Measurements from ENCODE around the gene UBL7.

The UBL7 gene

DNA sequence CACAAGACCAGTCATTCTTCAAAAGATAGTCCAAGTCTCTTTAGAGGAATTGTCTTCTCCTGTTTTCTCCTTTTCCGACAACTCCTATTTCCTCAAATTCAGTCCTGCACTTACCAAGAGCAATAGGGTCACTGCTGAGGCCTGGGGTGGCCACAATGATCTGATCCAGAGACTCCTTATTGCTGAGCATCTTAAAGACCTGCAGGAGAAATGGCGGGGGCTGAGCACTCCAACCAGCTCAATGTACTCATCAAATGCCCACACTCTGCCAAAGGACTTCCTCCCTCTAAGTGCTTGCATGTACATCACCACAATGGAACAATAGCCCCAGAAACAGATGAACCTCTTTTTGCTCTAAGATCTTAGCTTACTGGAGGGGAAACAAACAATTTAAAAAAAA is 9.6 kb downstream of the UBL7 start:
- H4K20me1 ChIP-seq (ENCODE audit: insufficient read depth, low read length), result no peaks in the 10 kb centered on the region
- H2AFZ ChIP-seq (ENCODE audit: low read length), result no peak overlapping the region
- DNase-seq, result no peak
- no peaks in the 10 kb centered on the region for H3K9me2 ChIP-seq (replicated peaks; ENCODE audit: insufficient read depth, low read length)
- peaks cover 10% of the 10 kb centered on the region; the same call in 1 of the 2 replicates for H3K79me2 ChIP-seq (ENCODE audit: low read length)
- TF ChIP-seq, protein P1, sequence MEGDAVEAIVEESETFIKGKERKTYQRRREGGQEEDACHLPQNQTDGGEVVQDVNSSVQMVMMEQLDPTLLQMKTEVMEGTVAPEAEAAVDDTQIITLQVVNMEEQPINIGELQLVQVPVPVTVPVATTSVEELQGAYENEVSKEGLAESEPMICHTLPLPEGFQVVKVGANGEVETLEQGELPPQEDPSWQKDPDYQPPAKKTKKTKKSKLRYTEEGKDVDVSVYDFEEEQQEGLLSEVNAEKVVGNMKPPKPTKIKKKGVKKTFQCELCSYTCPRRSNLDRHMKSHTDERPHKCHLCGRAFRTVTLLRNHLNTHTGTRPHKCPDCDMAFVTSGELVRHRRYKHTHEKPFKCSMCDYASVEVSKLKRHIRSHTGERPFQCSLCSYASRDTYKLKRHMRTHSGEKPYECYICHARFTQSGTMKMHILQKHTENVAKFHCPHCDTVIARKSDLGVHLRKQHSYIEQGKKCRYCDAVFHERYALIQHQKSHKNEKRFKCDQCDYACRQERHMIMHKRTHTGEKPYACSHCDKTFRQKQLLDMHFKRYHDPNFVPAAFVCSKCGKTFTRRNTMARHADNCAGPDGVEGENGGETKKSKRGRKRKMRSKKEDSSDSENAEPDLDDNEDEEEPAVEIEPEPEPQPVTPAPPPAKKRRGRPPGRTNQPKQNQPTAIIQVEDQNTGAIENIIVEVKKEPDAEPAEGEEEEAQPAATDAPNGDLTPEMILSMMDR (IDR thresholded peaks at IDR 0.05; ENCODE audit: low read length), result no peak
- TF ChIP-seq EZH2 (optimal IDR thresholded peaks at IDR 0.05; ENCODE audit: low read depth, low read length) (no peak), EZH2phosphoT487 (IDR thresholded peaks at IDR 0.05; ENCODE audit: low read length) (no peak)
- H3K4me1 ChIP-seq (ENCODE audit: low read length), result peaks cover 26% of the 10 kb centered on the region
- H3K4me3 ChIP-seq (ENCODE audit: low read length), result no peak overlapping the region
- no peak overlapping the region for H3K9ac ChIP-seq (ENCODE audit: low read length)
- peaks cover 24% of the 10 kb centered on the region for H3F3A ChIP-seq (ENCODE audit: insufficient read depth, low read length)
- H3K4me2 ChIP-seq (ENCODE audit: low read depth, low read length), result no peak overlapping the region
- H3K27ac ChIP-seq (ENCODE audit: low read length), result no peak overlapping the region
- no peaks in the 10 kb centered on the region for H3K27me3 ChIP-seq (replicated peaks; ENCODE audit: insufficient read depth, low read length)
- H3K9me3 ChIP-seq (replicated peaks; ENCODE audit: insufficient read depth, low read length), result no peaks in the 10 kb centered on the region
- H3K36me3 ChIP-seq (replicated peaks; ENCODE audit: insufficient read depth, low read length), result no peaks in the 10 kb centered on the region; the same call in 1 of the 2 replicates

DNA sequence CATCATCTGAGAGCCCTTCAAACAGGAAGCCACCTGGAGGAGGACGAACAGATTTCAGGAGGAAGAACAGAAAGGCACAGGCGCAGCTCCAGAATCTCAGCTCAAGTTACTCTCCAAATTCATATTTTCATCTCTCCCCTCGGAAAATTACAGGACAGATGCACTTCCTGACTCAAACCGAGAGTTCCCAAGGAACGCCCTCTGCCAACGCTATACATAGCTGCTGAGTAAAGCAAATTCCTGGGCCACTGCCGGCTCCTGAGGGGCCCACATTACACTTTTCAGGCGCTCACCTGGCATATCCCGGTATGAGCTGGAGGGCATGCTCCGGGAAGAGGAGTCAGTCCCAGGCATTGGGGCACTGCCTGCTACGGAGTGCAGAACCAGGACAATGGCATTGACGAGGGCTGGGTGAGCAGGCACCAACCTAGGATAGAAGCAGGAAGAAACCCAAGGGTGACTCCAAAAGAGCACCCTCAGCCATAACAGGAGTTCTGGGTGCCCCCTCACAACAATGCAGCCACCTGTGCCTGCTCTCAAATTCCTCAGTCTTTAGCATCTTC is 11.2 kb downstream of the UBL7 start:
- Histone ChIP-seq H2AFZ (ENCODE audit: low read length) (no peak overlapping the region), H3K79me2 (ENCODE audit: low read length) (peaks cover 10% of the 10 kb centered on the region; the same call in 1 of the 2 replicates), H3K9me2 (replicated peaks; ENCODE audit: insufficient read depth, low read length) (no peaks in the 10 kb centered on the region), H3K9ac (ENCODE audit: low read length) (no peak overlapping the region), H3K4me1 (ENCODE audit: low read length) (peaks cover 17% of the 10 kb centered on the region), H3F3A (ENCODE audit: insufficient read depth, low read length) (peaks cover 14% of the 10 kb centered on the region), H3K9me3 (replicated peaks; ENCODE audit: insufficient read depth, low read length) (no peaks in the 10 kb centered on the region), H3K4me3 (ENCODE audit: low read length) (no peak overlapping the region), H4K20me1 (ENCODE audit: insufficient read depth, low read length) (no peaks in the 10 kb centered on the region), H3K27ac (ENCODE audit: low read length) (no peak overlapping the region), H3K27me3 (replicated peaks; ENCODE audit: insufficient read depth, low read length) (no peaks in the 10 kb centered on the region), H3K36me3 (replicated peaks; ENCODE audit: insufficient read depth, low read length) (no peaks in the 10 kb centered on the region; the same call in 1 of the 2 replicates), H3K4me2 (ENCODE audit: low read depth, low read length) (no peak overlapping the region)
- TF ChIP-seq EZH2 (optimal IDR thresholded peaks at IDR 0.05; ENCODE audit: low read depth, low read length), result no peak
- TF ChIP-seq EZH2phosphoT487 (IDR thresholded peaks at IDR 0.05; ENCODE audit: low read length), result no peak
- TF ChIP-seq, protein P1 (IDR thresholded peaks at IDR 0.05; ENCODE audit: low read length), result no peak
- no peak for DNase-seq

DNA sequence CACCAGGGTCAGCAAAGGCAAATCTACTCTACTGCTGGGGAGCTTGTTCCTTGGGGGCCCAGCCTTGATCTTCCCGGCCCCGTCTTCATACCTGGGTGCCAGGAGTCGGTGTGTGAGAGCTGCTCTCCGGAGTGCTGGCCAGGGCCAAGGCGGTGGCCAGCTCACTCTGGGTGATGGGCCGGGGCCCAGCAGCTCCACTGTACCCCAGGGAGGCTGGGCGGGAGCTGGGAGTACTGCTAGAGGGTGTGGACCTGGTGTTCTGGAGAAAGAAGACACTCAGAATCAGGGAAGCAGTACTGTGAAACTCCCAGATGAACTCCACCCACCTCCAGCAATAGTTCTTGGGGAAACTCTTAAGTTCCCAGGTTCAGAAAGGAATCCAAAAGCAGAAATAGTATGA is 11.9 kb downstream of the UBL7 start:
- Histone ChIP-seq H3K27ac (ENCODE audit: low read length) (no peak overlapping the region), H3K9ac (ENCODE audit: low read length) (no peak overlapping the region), H3K4me2 (ENCODE audit: low read depth, low read length) (no peak overlapping the region), H3K4me3 (ENCODE audit: low read length) (no peak overlapping the region), H3K9me3 (replicated peaks; ENCODE audit: insufficient read depth, low read length) (no peaks in the 10 kb centered on the region), H3K4me1 (ENCODE audit: low read length) (peaks cover 13% of the 10 kb centered on the region), H3K79me2 (ENCODE audit: low read length) (peaks cover 10% of the 10 kb centered on the region; the same call in 1 of the 2 replicates), H3K27me3 (replicated peaks; ENCODE audit: insufficient read depth, low read length) (no peaks in the 10 kb centered on the region), H3K9me2 (replicated peaks; ENCODE audit: insufficient read depth, low read length) (no peaks in the 10 kb centered on the region), H3F3A (ENCODE audit: insufficient read depth, low read length) (peaks cover 8% of the 10 kb centered on the region), H2AFZ (ENCODE audit: low read length) (no peak overlapping the region), H3K36me3 (replicated peaks; ENCODE audit: insufficient read depth, low read length) (no peaks in the 10 kb centered on the region; the same call in 1 of the 2 replicates), H4K20me1 (ENCODE audit: insufficient read depth, low read length) (no peaks in the 10 kb centered on the region)
- no peak for TF ChIP-seq EZH2 (optimal IDR thresholded peaks at IDR 0.05; ENCODE audit: low read depth, low read length)
- TF ChIP-seq EZH2phosphoT487 (IDR thresholded peaks at IDR 0.05; ENCODE audit: low read length), result no peak
- TF ChIP-seq, protein P1 (IDR thresholded peaks at IDR 0.05; ENCODE audit: low read length), result no peak
- DNase-seq, result no peak

All from MM.1S (cell line).